Measurements from ENCODE around the gene MRPS22.

GRCh38 chr3:139303216-139303615 is 40.6 kb upstream of the MRPS22 start:
- no peak for TF ChIP-seq FOXP2 (optimal IDR thresholded peaks at IDR 0.05; ENCODE audit: borderline replicate concordance, extremely low read depth, extremely low read length, insufficient read depth)
- TF ChIP-seq POLR2AphosphoS5 (IDR thresholded peaks at IDR 0.05; ENCODE audit: low read depth, low read length) = no peak
